HepG2 (cell line): ENCODE data around the gene TIMP3. TPM values are rescaled to one million over a fixed set of nuclear protein-coding genes. Genes with fewer than 3 reads are reported as not detected.

Experiments
- CHCHD3 ChIP-seq: sonication (generic); formaldehyde crosslinking; IDR thresholded peaks from 2 replicates; pipeline ENCODE4 v1.8.0; 2022; ENCODE audit warnings: mild to moderate bottlenecking, missing genetic modification reagents, moderate library complexity
- DNMT3B ChIP-seq: conservative IDR thresholded peaks from 2 replicates; pipeline ENCODE4 v1.6.1; 2016; ENCODE audit warnings: missing biosample characterization, control low read depth
- GABPA ChIP-seq, 2 experiments: IDR thresholded peaks; 2 replicates each; pipeline ENCODE4 v1.6.1; 2011 to 2016; ENCODE audit warnings: low read depth in 2 of 2, low read length in 1 of 2, missing biosample characterization in 1 of 2, missing genetic modification characterization in 1 of 2
- HES4 ChIP-seq: sonication (generic); formaldehyde crosslinking; IDR thresholded peaks from 2 replicates; pipeline ENCODE4 v1.9.0; 2021; ENCODE audit warnings: mild to moderate bottlenecking, missing genetic modification reagents, borderline replicate concordance
- HOXA3 ChIP-seq: sonication (generic); formaldehyde crosslinking; IDR thresholded peaks from 2 replicates; pipeline ENCODE4 v1.5.0; 2020; ENCODE audit warnings: missing genetic modification reagents
- HOXD1 ChIP-seq: sonication (generic); formaldehyde crosslinking; IDR thresholded peaks from 2 replicates; pipeline ENCODE4 v1.5.0; 2020; ENCODE audit warnings: missing genetic modification reagents
- IKZF4 ChIP-seq: sonication (generic); formaldehyde crosslinking; IDR thresholded peaks from 2 replicates; pipeline ENCODE4 v1.5.1; 2020; ENCODE audit warnings: borderline replicate concordance, mild to moderate bottlenecking, low read depth, missing genetic modification reagents; ENCODE audit errors: not compliant biosample characterization
- KAT7 ChIP-seq: IDR thresholded peaks from 2 replicates; pipeline ENCODE4 v1.6.1; 2018; ENCODE audit warnings: borderline replicate concordance, missing compliant biosample characterization
- KDM4B ChIP-seq: sonication (generic); formaldehyde crosslinking; IDR thresholded peaks from 2 replicates; pipeline ENCODE4 v1.4.0; 2020; ENCODE audit warnings: missing genetic modification reagents
- MED1 ChIP-seq: sonication (generic); formaldehyde crosslinking; IDR thresholded peaks from 2 replicates; pipeline ENCODE4 v1.4.0; 2020; ENCODE audit warnings: missing genetic modification reagents
- NONO ChIP-seq, 2 experiments: fragments of 450-650 bp in 1 of 2; sonication (generic) in 1 of 2; formaldehyde crosslinking in 1 of 2; IDR thresholded peaks in 1 of 2; conservative IDR thresholded peaks in 1 of 2; 2 replicates each; pipeline versions ENCODE4 v1.6.1 to v1.8.0; 2017 to 2022; ENCODE audit warnings: mild to moderate bottlenecking in 1 of 2, missing genetic modification reagents in 1 of 2, moderate library complexity in 1 of 2
- POGZ ChIP-seq: sonication (generic); formaldehyde crosslinking; IDR thresholded peaks from 2 replicates; pipeline ENCODE4 v1.4.0; 2020; ENCODE audit warnings: mild to moderate bottlenecking, missing genetic modification reagents
- RFXANK ChIP-seq: IDR thresholded peaks from 2 replicates; pipeline ENCODE4 v1.6.1; 2016
- SATB2 ChIP-seq: sonication (generic); formaldehyde crosslinking; IDR thresholded peaks from 2 replicates; pipeline ENCODE4 v1.5.0; 2020; ENCODE audit warnings: missing genetic modification reagents
- TAF15 ChIP-seq: fragments of 200-400 bp; formaldehyde crosslinking; IDR thresholded peaks from one replicate; pipeline ENCODE4 v1.6.1; 2018; ENCODE audit warnings: mild to moderate bottlenecking, low read depth, low read length; ENCODE audit not compliant: poor library complexity, severe bottlenecking
- ZFAT ChIP-seq: sonication (generic); formaldehyde crosslinking; conservative IDR thresholded peaks from 2 replicates; pipeline ENCODE4 v1.8.1; 2023; ENCODE audit warnings: missing genetic modification reagents, inconsistent platforms
- ZKSCAN5 ChIP-seq: sonication (generic); formaldehyde crosslinking; IDR thresholded peaks from 2 replicates; pipeline ENCODE4 v1.5.1; 2020; ENCODE audit warnings: mild to moderate bottlenecking, missing genetic modification reagents
- ZMAT5 ChIP-seq: sonication (generic); formaldehyde crosslinking; IDR thresholded peaks from 2 replicates; pipeline ENCODE4 v1.5.0; 2020; ENCODE audit warnings: mild to moderate bottlenecking, low read depth, missing genetic modification reagents, borderline replicate concordance
- ZNF138 ChIP-seq: sonication (generic); formaldehyde crosslinking; IDR thresholded peaks from 2 replicates; pipeline ENCODE4 v1.5.0; 2020; ENCODE audit warnings: mild to moderate bottlenecking, low read depth, missing genetic modification reagents
- ZNF44 ChIP-seq: sonication (generic); formaldehyde crosslinking; IDR thresholded peaks from 2 replicates; pipeline ENCODE4 v1.5.1; 2020; ENCODE audit warnings: mild to moderate bottlenecking, missing genetic modification reagents
- ZNF550 ChIP-seq: sonication (generic); formaldehyde crosslinking; IDR thresholded peaks from 2 replicates; pipeline ENCODE4 v1.4.0; 2020; ENCODE audit warnings: mild to moderate bottlenecking, missing genetic modification reagents, borderline replicate concordance
- ZNF563 ChIP-seq: sonication (generic); formaldehyde crosslinking; IDR thresholded peaks from 2 replicates; pipeline ENCODE4 v1.8.0; 2022; ENCODE audit warnings: mild to moderate bottlenecking, moderate library complexity, missing genetic modification reagents
- ZNF674 ChIP-seq: sonication (generic); formaldehyde crosslinking; IDR thresholded peaks from 2 replicates; pipeline ENCODE4 v1.5.0; 2020; ENCODE audit warnings: low read depth, mild to moderate bottlenecking, missing genetic modification reagents
- polyA plus RNA-seq, 8 experiments: library from polyadenylated mRNA; depleted of rRNA in 3 of 8; stranded (reverse) in 7 of 8; unstranded in 1 of 8; fragments of >200 nt; fragmentation: Illumina TruSeq in 4 of 8; extraction: Trizol in 4 of 8; gene quantifications; 2 replicates each; pipeline versions ENCODE4 v1.2.1 to v1.2.3, GENCODE V29; 2011 to 2016; ENCODE audit warnings: low read depth in 4 of 8, missing spikeins in 1 of 8, mixed read lengths in 1 of 8; ENCODE audit not compliant: insufficient read depth in 1 of 8
- total RNA-seq, 5 experiments: library from RNA; depleted of rRNA; stranded (reverse); fragments of >200 nt; fragmentation: Illumina TruSeq; extraction: Trizol; gene quantifications; 2 replicates each; pipeline ENCODE4 v1.2.3, GENCODE V29; 2016; ENCODE audit warnings: low read depth in 1 of 5
- TF ChIP-seq, protein P1 (sequence below): sonication (generic); formaldehyde crosslinking; IDR thresholded peaks from 2 replicates; pipeline ENCODE4 v1.9.0; 2021; ENCODE audit warnings: missing genetic modification reagents, borderline replicate concordance
- TF ChIP-seq, protein P2 (sequence below): sonication (generic); formaldehyde crosslinking; IDR thresholded peaks from 2 replicates; pipeline ENCODE4 v1.4.0; 2020; ENCODE audit warnings: missing genetic modification reagents, borderline replicate concordance

Gene TIMP3
- total and polyA plus RNA-seq, 2 of the 13 experiments (the other 11 are each of a cell fraction or from before 2014, with no cell fraction given) = 57.3 to 86.6 TPM

DNA sequence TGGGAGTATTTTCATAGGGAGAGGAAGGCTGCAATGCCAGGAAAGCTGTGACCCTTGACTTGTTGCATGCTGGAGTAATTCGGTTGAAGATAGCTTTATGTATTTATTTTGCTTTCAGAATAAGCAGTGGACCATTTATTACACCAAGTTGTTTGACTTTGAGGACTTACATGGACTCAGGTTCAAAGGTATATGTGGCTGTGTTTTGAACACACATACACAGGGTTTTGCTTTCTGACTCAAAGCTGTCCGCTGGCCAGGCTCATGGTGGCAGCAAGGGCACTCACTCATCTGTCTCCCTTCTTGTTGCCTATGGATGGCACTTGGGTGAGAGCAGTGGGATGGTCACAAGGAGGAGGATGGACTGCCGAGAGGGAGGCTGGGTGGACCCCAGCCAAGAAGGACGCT is 6.5 kb downstream of the TIMP3 start (continued):
- TF ChIP-seq ZFAT (CRISPR knock-in tag) (no peak), POGZ (CRISPR knock-in tag) (peak; percentile 55; the same call in 1 of the 2 replicates), DNMT3B (CRISPR knock-in tag) (no peak), SATB2 (CRISPR knock-in tag) (no peak), IKZF4 (CRISPR knock-in tag) (no peak), HES4 (no peak), ZNF550 (no peak), ZMAT5 (no peak), KAT7 (0 out of 2 replicates have a peak, but pooled peaks have one; percentile 66), CHCHD3 (CRISPR knock-in tag) (no peak), NONO (IDR thresholded peaks at IDR 0.05) (no peak), NONO (CRISPR knock-in tag; conservative IDR thresholded peaks at IDR 0.05) (0 out of 2 replicates have a peak, but pooled peaks have one; percentile 33), HOXA3 (peak; percentile 42; the same call in 1 of the 2 replicates), KDM4B (CRISPR knock-in tag) (no peak), ZNF138 (CRISPR knock-in tag) (no peak), GABPA (IDR thresholded peaks at IDR 0.05; ENCODE audit: low read depth, low read length) (no peak), GABPA (CRISPR knock-in tag; IDR thresholded peaks at IDR 0.05; ENCODE audit: low read depth) (no peak), ZNF44 (CRISPR knock-in tag) (no peak), RFXANK (CRISPR knock-in tag) (no peak), TAF15 (no peak), HOXD1 (CRISPR knock-in tag) (no peak), ZNF563 (CRISPR knock-in tag) (no peak), ZKSCAN5 (no peak), ZNF674 (no peak), MED1 (CRISPR knock-in tag) (peak; percentile 84)
- TF ChIP-seq, protein P1, sequence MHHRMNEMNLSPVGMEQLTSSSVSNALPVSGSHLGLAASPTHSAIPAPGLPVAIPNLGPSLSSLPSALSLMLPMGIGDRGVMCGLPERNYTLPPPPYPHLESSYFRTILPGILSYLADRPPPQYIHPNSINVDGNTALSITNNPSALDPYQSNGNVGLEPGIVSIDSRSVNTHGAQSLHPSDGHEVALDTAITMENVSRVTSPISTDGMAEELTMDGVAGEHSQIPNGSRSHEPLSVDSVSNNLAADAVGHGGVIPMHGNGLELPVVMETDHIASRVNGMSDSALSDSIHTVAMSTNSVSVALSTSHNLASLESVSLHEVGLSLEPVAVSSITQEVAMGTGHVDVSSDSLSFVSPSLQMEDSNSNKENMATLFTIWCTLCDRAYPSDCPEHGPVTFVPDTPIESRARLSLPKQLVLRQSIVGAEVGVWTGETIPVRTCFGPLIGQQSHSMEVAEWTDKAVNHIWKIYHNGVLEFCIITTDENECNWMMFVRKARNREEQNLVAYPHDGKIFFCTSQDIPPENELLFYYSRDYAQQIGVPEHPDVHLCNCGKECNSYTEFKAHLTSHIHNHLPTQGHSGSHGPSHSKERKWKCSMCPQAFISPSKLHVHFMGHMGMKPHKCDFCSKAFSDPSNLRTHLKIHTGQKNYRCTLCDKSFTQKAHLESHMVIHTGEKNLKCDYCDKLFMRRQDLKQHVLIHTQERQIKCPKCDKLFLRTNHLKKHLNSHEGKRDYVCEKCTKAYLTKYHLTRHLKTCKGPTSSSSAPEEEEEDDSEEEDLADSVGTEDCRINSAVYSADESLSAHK (CRISPR knock-in tag) = no peak
- TF ChIP-seq, protein P2, sequence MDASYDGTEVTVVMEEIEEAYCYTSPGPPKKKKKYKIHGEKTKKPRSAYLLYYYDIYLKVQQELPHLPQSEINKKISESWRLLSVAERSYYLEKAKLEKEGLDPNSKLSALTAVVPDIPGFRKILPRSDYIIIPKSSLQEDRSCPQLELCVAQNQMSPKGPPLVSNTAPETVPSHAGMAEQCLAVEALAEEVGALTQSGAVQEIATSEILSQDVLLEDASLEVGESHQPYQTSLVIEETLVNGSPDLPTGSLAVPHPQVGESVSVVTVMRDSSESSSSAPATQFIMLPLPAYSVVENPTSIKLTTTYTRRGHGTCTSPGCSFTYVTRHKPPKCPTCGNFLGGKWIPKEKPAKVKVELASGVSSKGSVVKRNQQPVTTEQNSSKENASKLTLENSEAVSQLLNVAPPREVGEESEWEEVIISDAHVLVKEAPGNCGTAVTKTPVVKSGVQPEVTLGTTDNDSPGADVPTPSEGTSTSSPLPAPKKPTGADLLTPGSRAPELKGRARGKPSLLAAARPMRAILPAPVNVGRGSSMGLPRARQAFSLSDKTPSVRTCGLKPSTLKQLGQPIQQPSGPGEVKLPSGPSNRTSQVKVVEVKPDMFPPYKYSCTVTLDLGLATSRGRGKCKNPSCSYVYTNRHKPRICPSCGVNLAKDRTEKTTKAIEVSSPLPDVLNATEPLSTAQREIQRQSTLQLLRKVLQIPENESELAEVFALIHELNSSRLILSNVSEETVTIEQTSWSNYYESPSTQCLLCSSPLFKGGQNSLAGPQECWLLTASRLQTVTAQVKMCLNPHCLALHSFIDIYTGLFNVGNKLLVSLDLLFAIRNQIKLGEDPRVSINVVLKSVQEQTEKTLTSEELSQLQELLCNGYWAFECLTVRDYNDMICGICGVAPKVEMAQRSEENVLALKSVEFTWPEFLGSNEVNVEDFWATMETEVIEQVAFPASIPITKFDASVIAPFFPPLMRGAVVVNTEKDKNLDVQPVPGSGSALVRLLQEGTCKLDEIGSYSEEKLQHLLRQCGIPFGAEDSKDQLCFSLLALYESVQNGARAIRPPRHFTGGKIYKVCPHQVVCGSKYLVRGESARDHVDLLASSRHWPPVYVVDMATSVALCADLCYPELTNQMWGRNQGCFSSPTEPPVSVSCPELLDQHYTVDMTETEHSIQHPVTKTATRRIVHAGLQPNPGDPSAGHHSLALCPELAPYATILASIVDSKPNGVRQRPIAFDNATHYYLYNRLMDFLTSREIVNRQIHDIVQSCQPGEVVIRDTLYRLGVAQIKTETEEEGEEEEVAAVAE (CRISPR knock-in tag) = no peak
